HepG2 (cell line): ENCODE results near the gene F12. TPM values are rescaled to one million over a fixed set of nuclear protein-coding genes. Genes with fewer than 3 reads are reported as not detected.

ENCODE experiments used
- DNMT3B ChIP-seq: conservative IDR thresholded peaks from 2 replicates; pipeline ENCODE4 v1.6.1; 2016; ENCODE audit warnings: missing biosample characterization, control low read depth
- ESRRA ChIP-seq: sonication (generic); formaldehyde crosslinking; IDR thresholded peaks from 2 replicates; pipeline ENCODE4 v1.5.1; 2020; ENCODE audit warnings: mild to moderate bottlenecking, low read depth, missing genetic modification reagents
- FOSL2 ChIP-seq: sonication (generic); formaldehyde crosslinking; IDR thresholded peaks from 2 replicates; pipeline ENCODE4 v1.4.0; 2020; ENCODE audit warnings: missing genetic modification reagents
- JUND ChIP-seq: sonication (generic); formaldehyde crosslinking; IDR thresholded peaks from 2 replicates; pipeline ENCODE4 v1.8.0; 2022; ENCODE audit warnings: mild to moderate bottlenecking, missing genetic modification reagents
- MYPOP ChIP-seq: sonication (generic); formaldehyde crosslinking; IDR thresholded peaks from 2 replicates; pipeline ENCODE4 v1.8.1; 2023; ENCODE audit warnings: mild to moderate bottlenecking, moderate library complexity, missing genetic modification reagents
- NRL ChIP-seq: sonication (generic); formaldehyde crosslinking; IDR thresholded peaks from 2 replicates; pipeline ENCODE4 v1.5.0; 2020; ENCODE audit warnings: missing genetic modification reagents, mild to moderate bottlenecking, moderate library complexity, borderline replicate concordance
- RAD21 ChIP-seq: fragments of 450-650 bp; formaldehyde crosslinking; IDR thresholded peaks from 2 replicates; pipeline ENCODE4 v1.5.0; 2020; ENCODE audit warnings: mild to moderate bottlenecking
- RBFOX2 ChIP-seq: fragments of 200-400 bp; formaldehyde crosslinking; IDR thresholded peaks from 2 replicates; pipeline ENCODE4 v1.6.1; 2017; ENCODE audit warnings: low read depth, mild to moderate bottlenecking, low read length
- SAP130 ChIP-seq: IDR thresholded peaks from 2 replicates; pipeline ENCODE4 v1.6.1; 2016; ENCODE audit warnings: low read depth
- STAG1 ChIP-seq: sonication (generic); formaldehyde crosslinking; IDR thresholded peaks from 2 replicates; pipeline ENCODE4 v1.4.0; 2020; ENCODE audit warnings: missing genetic modification reagents
- THAP9 ChIP-seq: sonication (generic); formaldehyde crosslinking; IDR thresholded peaks from 2 replicates; pipeline ENCODE4; 2020; ENCODE audit warnings: missing genetic modification reagents, mild to moderate bottlenecking, borderline replicate concordance
- TMF1 ChIP-seq: sonication (generic); formaldehyde crosslinking; IDR thresholded peaks from 2 replicates; pipeline ENCODE4 v1.8.1; 2022; ENCODE audit warnings: low read depth, missing genetic modification reagents
- TRIM24 ChIP-seq: sonication (generic); formaldehyde crosslinking; IDR thresholded peaks from 2 replicates; pipeline ENCODE4 v1.8.0; 2022; ENCODE audit warnings: mild to moderate bottlenecking, missing genetic modification reagents
- XRCC5 ChIP-seq: fragments of 200-400 bp; formaldehyde crosslinking; optimal IDR thresholded peaks from 2 replicates; pipeline ENCODE3; 2017; ENCODE audit warnings: mild to moderate bottlenecking, low read length
- ZNF253 ChIP-seq: sonication (generic); formaldehyde crosslinking; IDR thresholded peaks from 2 replicates; pipeline ENCODE4 v1.8.0; 2022; ENCODE audit warnings: mild to moderate bottlenecking, missing genetic modification reagents, borderline replicate concordance
- ZNF280B ChIP-seq: sonication (generic); formaldehyde crosslinking; IDR thresholded peaks from 2 replicates; pipeline ENCODE4 v1.5.0; 2020; ENCODE audit warnings: missing genetic modification reagents, mild to moderate bottlenecking, borderline replicate concordance
- ZNF281 ChIP-seq: sonication (generic); formaldehyde crosslinking; IDR thresholded peaks from 2 replicates; pipeline ENCODE4 v1.4.0; 2020; ENCODE audit warnings: missing genetic modification reagents, borderline replicate concordance
- ZNF558 ChIP-seq: sonication (generic); formaldehyde crosslinking; IDR thresholded peaks from 2 replicates; pipeline ENCODE4 v1.9.0; 2022; ENCODE audit warnings: mild to moderate bottlenecking, missing genetic modification reagents, borderline replicate concordance
- ZNF784 ChIP-seq: sonication (generic); formaldehyde crosslinking; IDR thresholded peaks from 2 replicates; pipeline ENCODE4 v1.5.1; 2020; ENCODE audit warnings: missing genetic modification reagents, mild to moderate bottlenecking, borderline replicate concordance
- polyA plus RNA-seq, 8 experiments: library from polyadenylated mRNA; depleted of rRNA in 3 of 8; stranded (reverse) in 7 of 8; unstranded in 1 of 8; fragments of >200 nt; fragmentation: Illumina TruSeq in 4 of 8; extraction: Trizol in 4 of 8; gene quantifications; 2 replicates each; pipeline versions ENCODE4 v1.2.1 to v1.2.3, GENCODE V29; 2011 to 2016; ENCODE audit warnings: low read depth in 4 of 8, missing spikeins in 1 of 8, mixed read lengths in 1 of 8; ENCODE audit not compliant: insufficient read depth in 1 of 8
- total RNA-seq, 5 experiments: library from RNA; depleted of rRNA; stranded (reverse); fragments of >200 nt; fragmentation: Illumina TruSeq; extraction: Trizol; gene quantifications; 2 replicates each; pipeline ENCODE4 v1.2.3, GENCODE V29; 2016; ENCODE audit warnings: low read depth in 1 of 5

Gene F12
- total and polyA plus RNA-seq, 2 of the 13 experiments (the other 11 are each of a cell fraction or from before 2014, with no cell fraction given) = 2.5 to 3.0 TPM

- TF ChIP-seq THAP9 (peak; percentile 26; the same call in 1 of the 2 replicates), FOSL2 (peak; percentile 16; the same call in 1 of the 2 replicates), ZNF280B (CRISPR knock-in tag) (no peak), ZNF784 (CRISPR knock-in tag) (0 out of 2 replicates have a peak, but pooled peaks have one; percentile 24), ZNF558 (CRISPR knock-in tag) (peak; percentile 64; the same call in 1 of the 2 replicates), ESRRA (no peak), JUND (CRISPR knock-in tag) (no peak), NRL (peak; percentile 1; the same call in 1 of the 2 replicates), ZNF253 (CRISPR knock-in tag) (0 out of 2 replicates have a peak, but pooled peaks have one; percentile 6), RAD21 (CRISPR knock-in tag) (peak; percentile 80), ZNF281 (CRISPR knock-in tag) (peak; percentile 33; the same call in 1 of the 2 replicates), SAP130 (CRISPR knock-in tag) (peak; percentile 55), TRIM24 (CRISPR knock-in tag) (0 out of 2 replicates have a peak, but pooled peaks have one; percentile 20), STAG1 (peak; percentile 83), RBFOX2 (peak; percentile 48), DNMT3B (no peak), TMF1 (0 out of 2 replicates have a peak, but pooled peaks have one; percentile 17), MYPOP (peak; percentile 99), XRCC5 (peak; percentile 34)
Observed at GRCh38 chr5:177403792-177404640, 5.3 kb downstream of the F12 start (continued).
